ENCODE data around the gene SIX1.

SIX1 gene

GRCh38 chr14:60656686-60657455, 7.6 kb upstream of the SIX1 start:
- DNase-seq (ENCODE audit: low read depth, low spot score): no peak
- peak overlapping the region; percentile 43 for H3K4me3 ChIP-seq (ENCODE audit: low read length)

DNA sequence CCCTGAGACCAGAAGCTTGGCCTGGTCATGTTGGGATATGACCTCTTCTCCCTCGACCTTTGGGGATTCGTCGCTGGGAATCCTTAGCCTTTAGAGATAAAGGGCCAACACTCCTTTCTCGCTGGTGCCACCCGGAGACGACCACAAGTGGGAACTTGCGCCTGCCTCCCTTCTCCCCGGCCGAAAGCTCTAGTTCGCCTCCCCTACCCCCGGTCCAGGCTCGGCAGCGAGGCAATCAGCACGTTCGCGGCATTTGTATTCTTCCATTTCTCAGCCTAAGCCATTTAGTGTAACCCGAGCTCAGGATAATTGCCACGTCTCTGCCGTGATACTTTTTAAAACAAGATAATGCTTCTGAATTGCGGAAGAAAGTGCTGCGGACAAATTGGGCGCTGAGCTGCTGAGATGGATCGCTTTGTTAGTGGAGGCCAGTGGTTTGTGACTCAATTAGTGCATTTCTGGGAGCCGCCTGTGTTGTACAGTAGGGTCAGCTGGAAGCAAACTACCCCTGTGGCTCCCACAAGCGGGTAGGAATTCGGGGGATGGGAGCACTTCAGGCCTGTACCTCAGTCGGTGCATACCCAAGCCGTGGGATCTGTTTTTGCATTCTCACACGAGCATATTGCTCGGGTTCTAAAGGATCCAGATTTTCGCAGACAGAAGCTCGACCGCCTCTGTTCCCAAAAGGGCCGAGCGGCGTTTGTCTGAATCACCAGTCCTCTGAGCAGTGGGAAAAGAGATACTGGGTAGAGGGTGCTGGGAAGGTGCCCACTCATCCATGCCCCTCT, 6.8 kb upstream of the SIX1 start:
- no peak for DNase-seq (ENCODE audit: low read depth, low spot score)
- peak overlapping the region; percentile 43; the same call in 1 of the 2 replicates for H3K4me3 ChIP-seq (ENCODE audit: low read length)

GRCh38 chr14:60655119-60655897, 6.0 kb upstream of the SIX1 start:
- no peak for DNase-seq (ENCODE audit: low read depth, low spot score)
- H3K4me3 ChIP-seq (ENCODE audit: low read length): no peak overlapping the region

- no peak overlapping the region for H3K4me3 ChIP-seq (ENCODE audit: low read length)
- no peak for DNase-seq (ENCODE audit: low read depth, low spot score)
These were observed 5.1 kb upstream of the SIX1 start for GRCh38 chr14:60654334-60654821.

DNA sequence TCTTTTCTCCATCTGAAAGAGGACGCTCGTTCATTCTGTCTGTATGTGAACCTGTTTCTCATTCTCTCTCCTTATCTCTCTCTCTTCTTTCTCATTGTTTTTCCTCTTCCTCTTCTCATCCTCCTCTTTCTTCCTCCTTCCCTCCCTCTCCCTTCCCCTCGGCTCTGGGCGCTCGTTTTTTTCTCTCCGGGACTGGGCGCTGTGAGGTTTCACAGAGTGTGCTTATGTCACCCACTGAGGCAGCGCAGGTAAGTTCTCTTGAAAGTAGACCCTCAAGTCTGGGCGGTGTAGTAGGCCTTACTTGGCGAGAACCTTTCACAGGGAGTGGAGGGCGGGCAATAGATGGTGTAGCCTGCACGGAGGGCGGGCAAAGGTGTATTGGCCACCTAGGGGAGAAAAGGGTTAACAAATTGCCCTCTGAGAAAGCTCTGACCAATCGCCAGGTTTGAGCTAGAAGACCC, 4.5 kb upstream of the SIX1 start:
- DNase-seq (ENCODE audit: low read depth, low spot score): no peak
- no peak overlapping the region for H3K4me3 ChIP-seq (ENCODE audit: low read length)

DNA sequence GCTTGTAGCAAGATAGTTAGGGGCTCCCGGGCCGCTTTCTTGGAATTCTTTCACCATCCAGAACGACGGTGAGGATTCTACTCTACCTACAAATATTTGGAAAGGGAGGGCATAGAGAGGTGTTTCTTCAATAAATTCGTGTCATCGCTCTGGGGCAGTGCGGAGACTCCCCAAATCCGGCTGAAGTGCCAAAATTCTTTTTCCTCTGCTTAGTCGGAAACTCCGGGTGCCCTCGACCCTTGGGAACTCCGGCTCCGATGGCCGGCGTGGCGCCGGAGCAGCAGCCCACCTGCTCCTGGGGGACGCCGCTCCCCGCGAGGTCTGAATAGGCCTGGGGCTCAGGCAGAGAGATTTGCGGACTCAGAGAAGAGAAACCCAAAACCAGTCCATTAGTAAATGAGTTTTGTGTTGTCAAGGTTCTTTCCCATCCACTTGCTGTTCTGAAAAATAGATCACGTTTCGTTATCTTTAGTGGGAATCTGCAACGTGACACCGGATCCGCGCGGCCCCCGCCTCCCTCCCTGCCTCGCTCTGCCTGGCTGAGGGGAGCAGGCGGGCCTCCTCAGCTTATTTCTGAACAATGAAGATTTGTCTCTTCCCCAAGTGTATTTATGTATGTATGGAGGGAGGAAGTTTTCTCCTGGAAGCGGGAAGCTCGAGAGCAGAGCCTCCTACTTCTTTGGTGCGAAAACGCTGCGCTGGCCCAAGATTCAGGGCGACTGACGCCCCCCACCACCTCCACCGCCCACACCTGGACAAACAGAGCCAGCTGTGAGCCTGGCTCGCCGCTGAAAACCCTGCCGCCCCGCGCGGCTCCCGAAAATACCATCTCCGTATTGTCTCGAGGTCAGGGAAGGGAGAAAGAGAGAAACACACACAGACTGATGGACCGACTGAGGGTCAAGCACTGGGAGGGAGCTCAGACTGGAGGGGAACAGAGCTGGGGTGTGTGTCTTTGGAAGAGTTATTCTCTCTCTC, 3.7 kb upstream of the SIX1 start:
- DNase-seq (ENCODE audit: low read depth, low spot score): no peak

DNA sequence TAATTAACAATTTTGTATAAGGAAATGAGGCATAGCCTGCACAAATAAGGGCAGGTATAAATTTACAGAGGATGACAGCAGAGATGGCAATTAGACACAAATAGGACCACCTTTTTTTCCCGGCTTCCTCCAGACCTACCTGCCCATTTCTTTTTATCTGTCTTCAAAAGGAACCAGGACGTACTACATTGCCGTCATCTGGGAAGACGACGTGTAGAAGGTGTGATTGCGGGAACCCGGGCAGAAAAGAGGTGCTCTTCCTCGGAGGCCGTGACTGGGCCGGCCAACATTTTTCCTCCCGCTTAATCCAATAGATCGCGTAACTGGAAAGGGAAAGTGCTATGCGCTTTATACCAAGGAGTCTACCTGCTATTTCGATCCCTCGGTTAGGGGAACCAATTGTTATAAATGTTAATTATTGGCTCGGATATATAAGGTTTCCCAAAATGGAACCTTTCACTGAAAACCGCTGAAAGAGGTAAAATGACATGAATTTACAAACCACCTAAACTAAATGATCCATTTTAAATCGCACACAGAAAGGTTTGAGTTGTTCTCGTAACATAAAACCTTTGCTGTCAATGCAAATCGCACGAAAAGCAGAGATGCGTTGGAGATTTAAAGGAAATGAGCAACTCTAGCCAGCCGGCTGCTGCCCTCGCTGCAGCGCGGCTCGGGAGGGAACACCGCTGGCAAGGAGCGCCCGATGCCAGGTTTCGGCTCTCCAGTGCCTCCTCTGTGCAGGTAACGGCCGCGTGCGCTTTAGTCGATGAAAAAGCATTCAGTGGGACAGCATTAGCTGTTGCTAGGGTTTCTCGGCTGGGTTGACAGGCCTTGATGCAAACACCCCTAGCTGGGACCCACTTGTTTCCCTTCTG, 2.8 kb upstream of the SIX1 start:
- H3K4me3 ChIP-seq (ENCODE audit: low read length): no peak overlapping the region
- DNase-seq (ENCODE audit: low read depth, low spot score): no peak

More for the DNA sequence above, 3.7 kb upstream of the SIX1 start:
- no peak overlapping the region for H3K4me3 ChIP-seq (ENCODE audit: low read length)

DNA sequence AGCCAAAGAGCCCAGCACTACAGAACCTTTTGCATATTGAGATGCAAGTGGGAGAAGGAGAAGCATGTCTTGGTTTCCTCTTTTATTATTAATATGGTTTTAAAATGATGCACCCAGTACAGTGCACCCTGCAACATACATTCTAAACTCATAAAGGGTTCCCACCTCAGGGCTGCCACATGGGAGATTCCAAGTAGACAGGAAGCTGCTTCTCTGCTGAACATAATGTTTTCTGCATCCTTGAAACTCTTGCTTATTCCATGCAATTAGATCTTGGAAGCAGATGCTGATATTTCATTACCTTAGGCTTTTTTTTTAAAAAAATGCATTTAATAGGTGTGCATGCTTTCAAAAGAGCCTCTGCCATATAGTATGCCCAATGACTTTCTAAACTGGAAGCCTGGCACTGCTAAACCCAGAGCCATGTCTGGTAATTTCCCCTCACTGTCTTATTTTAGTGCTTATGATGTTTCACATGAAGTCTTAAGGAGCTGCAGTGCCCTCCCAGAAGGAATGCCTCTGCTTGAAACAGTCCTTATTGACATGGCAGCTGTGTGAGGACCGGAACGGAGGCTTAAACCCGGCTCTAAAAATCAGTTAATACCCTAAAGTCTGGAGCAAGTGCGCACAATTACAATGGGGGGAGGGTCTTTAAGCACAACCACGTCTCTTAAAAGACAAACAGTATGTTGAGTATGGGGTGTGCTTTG, 2.0 kb upstream of the SIX1 start:
- no peak for DNase-seq (ENCODE audit: low read depth, low spot score)
- no peak overlapping the region for H3K4me3 ChIP-seq (ENCODE audit: low read length)

DNA sequence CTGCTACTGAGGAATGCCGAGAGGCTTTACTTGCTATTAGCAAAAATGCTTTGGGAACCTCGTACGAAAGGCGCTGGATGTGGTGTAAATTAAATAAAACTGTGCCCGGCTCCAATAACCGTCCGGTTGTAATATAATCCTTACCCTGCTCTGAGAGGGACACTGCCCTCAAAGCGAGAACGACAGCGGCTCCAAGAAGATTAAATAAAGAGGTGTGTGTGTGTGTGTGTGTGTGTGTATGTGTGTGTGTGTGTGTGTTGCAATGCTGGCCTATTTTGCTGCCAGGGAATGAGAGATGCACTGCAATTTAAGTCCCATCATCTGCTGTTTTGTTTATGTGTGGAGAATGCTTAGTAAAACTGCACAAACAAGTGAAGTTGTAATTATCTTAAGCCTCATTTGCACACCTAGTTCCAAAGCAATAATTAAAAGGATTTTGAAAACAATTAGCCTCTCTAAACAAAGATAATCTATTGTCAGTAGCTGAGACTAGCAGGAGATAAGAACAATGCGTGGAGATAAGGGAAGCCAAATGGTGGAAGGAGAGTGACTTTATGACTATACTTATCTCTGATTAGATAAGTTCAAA, 1.2 kb upstream of the SIX1 start:
- DNase-seq (ENCODE audit: low read depth, low spot score): no peak
- no peak overlapping the region for H3K4me3 ChIP-seq (ENCODE audit: low read length)

- peak overlapping the region; percentile 52 for H3K4me3 ChIP-seq (ENCODE audit: low read length)
- no peak for DNase-seq (ENCODE audit: low read depth, low spot score)
These were observed 647 bp upstream of the SIX1 start for GRCh38 chr14:60649875-60650372.

- no peak for DNase-seq (ENCODE audit: low read depth, low spot score)
- peak overlapping the region; percentile 52 for H3K4me3 ChIP-seq (ENCODE audit: low read length)
These were observed 886 bp downstream of the SIX1 start for GRCh38 chr14:60648249-60648933.

DNA sequence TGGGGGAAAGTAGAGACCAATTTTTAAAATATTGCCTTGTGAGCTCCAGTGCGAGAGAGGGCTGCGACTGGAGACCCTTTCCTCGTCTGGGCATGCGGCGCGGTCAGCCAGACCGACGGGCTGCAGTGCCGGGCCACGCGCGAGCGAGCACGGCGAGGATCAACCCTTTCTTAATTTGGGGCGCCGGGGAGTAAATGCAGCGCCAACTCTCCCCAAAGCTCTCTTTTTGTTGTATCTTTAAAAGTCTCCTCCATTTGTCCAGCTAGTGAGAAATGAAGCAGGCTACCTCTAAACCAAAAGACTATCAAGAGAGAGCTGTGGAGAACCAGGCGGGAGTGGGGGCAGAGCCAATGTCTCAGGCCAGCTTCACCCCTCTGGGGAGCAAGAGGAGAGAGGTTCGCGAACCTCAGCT, 1.4 kb downstream of the SIX1 start:
- no peak for DNase-seq (ENCODE audit: low read depth, low spot score)
- peak overlapping the region; percentile 52 for H3K4me3 ChIP-seq (ENCODE audit: low read length)

GRCh38 chr14:60647081-60647836, 2.0 kb downstream of the SIX1 start:
- peak overlapping the region; percentile 52 for H3K4me3 ChIP-seq (ENCODE audit: low read length)
- DNase-seq (ENCODE audit: low read depth, low spot score): no peak

GRCh38 chr14:60646226-60646818, 3.0 kb downstream of the SIX1 start:
- no peak overlapping the region for H3K4me3 ChIP-seq (ENCODE audit: low read length)
- DNase-seq (ENCODE audit: low read depth, low spot score): no peak

Measured in Jurkat, Clone E6-1 (cell line).